TTC549 (cell line): ENCODE measurements around the gene FLT3.
"Not testable (repeated sequence)": the region's sequence is repeated elsewhere in the genome, so short reads cannot be mapped to it uniquely, and the experiment has no call there.

Source experiments
- FAIRE-seq: peaks from 2 replicates; lab custom pipeline; 2012; peaks lifted over from hg19 to GRCh38; lab: Jason Lieb, UNC

The FLT3 gene

DNA sequence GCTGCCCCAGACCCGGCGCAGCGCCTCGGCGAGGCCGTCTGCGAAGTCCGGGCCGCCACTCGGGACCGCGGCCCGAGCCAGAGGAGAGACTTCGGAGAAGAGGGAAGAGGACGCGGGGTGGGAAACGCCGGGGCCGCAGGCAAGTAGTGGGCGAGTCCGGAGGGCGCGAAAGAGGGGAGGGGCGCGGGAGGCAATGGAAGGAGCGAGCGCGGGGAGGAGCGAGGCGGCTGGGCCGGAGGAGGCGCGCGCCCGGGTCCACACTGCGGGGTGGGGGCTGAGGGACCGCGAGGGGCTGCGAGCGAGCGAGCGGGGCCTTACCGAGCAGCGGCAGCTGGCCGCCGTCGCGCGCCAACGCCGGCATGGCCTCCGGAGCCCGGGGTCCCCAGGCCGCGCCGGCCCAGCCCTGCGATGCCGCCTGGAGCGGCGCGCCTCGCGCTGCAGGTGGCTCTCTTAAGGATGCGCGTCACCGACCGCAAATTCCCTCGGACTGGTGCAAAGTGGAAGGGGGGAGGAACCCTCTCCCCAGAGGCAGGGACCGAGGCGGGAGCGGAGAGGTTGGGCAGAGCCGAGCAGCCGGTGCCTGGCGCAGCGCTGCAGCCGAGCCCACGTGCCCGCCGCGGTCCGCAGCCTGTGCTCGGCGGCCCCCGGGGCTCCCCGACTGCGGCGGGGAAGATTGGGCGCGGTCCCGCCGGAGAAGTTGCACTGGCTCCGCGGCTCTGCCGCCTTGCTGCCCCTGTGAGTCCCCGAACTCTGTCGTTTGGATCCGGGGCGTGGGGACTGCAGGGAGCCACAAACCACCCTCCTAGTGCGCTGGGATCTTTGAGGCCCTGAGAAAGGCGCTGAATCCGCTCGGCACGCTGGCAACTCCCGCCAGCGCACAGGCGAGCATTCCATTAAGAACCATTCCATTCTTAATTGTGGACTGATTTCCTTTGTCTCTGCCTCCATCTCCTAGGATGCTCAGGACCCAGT lies at the start of gene FLT3:
TSS of gene FLT3 (minus strand) at position 427 of the 972 bp plus-strand sequence. CDS start at position 361, 66 bp downstream.
- FAIRE-seq: no peak

DNA sequence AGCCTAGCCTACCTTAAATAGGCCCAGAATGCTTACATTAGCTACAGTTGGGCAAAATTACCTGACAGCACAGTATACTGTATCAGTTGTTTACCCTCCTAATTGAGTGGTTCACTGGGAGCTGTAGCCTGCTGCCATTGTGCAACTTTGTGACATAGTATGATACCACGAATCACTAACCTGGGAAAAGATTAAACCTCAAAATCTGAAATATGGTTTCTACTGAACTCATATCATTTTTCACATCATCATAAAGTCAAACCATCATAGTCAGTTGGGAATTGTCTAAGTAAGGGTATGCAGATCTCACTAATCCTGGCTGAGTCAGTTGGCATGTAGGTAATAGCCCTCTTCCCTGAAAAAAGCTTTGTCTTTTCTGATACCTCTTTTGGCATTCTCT lies 47.1 kb upstream of the FLT3 start:
- FAIRE-seq: no peak

DNA sequence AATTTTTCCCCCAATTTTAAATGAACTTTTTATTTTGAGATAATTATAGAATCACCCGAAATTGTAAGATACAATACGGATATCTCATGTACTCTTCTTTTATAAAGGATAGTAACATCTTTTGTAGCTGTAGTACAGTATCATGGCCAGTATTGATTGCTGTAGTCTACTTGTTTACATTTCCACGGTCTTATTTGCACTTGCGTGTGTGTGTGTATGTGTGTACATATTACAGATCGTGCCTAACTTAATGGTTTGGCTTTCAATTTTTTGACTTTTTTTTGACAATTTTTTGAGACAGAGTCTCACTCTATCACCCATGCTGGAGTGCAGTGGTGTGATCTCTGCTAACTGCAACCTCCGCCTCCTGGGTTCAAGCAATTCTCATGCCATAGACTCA lies 44.7 kb upstream of the FLT3 start:
- no peak for FAIRE-seq

DNA sequence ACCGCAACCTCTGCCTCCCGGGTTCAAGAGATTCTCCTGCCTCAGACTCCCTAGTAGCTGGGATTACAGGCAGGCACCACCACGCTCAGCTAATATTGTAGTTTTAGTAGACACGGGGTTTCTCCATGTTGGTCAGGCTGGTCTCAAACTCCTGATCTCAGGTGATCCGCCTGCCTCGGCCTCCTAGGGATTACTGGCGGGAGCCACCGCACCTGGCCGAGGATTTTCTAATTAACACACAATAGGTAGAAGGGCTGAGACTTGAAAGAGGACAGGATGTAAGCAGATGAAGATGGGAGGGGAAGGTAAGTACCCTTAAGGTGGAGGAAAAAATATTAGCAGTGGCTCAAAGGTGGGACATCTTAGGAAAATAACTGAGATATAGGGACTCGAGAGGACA lies 41.2 kb upstream of the FLT3 start:
- FAIRE-seq: not testable (repeated sequence)

DNA sequence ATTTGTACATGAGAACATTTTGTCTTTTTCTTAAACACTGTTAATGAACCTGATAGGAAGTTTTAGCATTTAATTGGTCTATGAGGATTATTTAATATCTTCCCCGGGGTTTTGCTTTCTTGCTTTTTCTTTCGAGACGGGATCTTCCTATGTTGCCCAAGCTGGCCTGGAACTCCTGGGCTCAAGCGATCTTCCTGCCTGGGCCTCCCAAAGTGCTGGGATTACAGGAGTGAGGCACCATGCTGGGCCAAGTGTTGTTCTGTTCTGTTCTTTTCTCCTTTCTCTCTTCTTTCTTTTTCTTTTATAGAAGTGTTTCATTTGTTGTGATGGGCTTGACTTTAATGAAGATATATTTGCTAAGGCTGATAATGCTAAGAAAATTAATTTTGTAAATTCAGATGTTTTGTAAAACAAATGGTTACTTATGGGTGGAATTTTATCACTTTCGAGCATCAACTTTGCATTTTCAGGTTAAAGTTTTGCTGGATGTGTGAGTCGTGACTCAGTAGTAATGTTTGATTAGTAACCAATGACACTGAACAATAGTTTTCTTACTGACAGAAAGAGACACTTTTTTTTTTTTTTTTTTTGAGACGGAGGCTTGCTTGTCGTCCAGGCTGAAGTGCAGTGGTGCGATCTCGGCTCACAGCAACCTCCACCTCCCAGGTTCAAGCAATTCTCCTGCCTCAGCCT lies 40.2 kb upstream of the FLT3 start:
- no peak for FAIRE-seq

DNA sequence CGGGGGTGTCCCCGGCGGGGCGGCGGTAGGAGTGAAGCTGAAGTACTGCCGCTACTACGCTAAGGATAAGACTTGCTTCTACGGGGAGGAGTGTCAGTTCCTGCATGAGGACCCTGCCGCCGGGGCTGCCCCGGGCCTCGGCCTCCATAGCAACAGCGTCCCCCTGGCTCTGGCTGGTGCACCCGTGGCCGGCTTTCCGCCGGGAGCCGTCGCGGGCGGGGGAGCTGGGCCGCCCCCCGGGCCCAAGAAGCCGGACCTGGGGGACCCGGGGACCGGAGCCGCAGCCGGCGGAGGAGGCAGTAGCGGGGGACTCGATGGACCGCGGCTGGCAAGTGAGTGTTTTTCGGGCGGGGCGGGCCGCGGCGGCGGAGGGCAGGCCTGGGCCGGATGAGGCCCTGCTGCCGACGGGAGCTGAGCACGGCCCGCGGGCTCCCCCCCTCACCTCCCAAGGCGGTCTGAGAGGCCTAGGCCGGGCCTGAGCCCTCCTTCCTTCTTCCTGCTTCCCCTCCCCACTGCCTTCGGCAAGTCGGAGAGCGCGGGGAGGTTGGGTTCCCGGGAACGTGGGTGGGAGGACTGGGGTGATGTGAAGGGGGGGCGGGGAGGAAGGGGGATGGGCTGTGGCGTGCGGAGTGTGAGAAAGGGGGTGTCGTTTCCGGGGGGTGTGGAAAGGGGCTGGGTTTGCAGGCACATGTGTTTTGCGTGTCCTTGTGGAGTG lies 38.5 kb upstream of the FLT3 start:
- FAIRE-seq: no peak

DNA sequence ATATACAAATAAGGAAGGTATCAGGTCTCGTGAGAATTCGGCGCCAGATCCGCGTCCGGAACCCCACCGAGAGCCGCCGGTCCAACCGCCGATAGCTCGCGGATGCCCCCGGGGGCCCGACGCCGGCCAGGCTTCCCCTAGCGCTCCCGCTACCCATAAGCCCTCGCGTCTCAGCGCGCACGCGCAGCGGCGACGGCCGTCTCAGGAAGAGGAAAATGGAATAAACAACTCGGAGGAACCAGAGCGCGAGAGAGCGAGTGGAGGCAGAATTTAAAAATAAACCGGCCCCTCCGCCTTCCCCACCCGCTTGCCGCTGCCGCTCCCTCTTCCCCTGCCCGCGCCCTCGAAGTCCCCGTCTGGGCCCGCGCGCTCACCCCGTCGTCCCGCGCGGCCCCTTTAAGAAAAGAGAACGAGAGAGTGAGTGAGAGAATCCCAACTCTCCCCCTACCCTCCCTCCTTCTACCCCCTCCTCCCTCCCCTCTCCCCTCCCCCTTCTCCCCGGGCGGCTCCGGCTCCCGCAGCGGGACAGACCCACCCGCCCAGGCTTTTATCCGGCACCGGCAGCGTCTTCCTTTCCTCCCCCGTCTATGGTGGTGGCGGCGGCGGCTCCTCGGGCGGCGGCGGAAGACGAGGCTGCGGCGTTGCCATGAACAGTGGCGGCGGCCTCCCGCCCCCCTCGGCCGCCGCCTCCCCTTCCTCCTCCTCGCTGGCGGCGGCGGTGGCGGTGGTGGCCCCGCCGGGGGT lies 37.8 kb upstream of the FLT3 start, which contains the start of gene PAN3:
TSS of gene PAN3 (plus strand) at position 534 of the 744 bp plus-strand sequence. CDS start at position 647, 113 bp downstream.
- FAIRE-seq: no peak

DNA sequence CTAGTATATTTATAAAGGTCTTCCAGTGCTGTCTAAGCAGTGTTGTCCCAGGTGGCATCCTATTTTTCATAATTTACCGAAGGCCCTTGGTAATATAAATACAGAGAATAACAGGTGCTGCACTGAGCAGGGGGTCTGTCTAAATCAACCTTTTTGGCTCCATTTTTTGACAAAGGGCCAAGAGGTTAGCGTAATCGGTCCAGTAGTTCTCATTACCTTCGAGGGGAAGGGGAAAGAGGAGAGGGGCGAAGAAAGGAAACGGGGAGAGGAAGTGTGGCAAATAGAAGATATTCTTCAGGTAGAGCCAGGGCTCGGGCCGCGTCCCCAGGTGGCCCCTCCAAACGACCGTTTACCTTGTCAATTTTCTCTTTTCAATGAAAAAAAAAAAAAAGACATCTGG lies 37.2 kb upstream of the FLT3 start:
- FAIRE-seq: no peak

DNA sequence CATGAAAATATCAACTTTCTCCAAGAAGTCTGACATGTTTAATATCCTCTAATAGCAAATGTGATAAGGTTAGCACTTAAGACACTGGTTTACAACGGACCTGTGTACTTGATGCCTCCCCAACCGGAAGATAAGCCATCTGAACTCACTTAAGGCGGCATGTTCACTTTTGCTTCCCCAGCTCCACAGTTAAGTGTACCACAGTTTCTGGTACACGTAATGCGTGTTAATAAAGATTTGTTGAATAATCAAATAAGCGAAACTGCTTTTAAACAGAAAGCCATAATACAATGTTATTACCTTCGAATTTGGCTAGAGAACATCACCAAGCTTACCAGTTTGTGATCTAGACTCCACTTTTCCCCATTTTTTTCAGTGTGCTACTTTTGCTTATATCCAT lies 36.5 kb upstream of the FLT3 start:
- no peak for FAIRE-seq

DNA sequence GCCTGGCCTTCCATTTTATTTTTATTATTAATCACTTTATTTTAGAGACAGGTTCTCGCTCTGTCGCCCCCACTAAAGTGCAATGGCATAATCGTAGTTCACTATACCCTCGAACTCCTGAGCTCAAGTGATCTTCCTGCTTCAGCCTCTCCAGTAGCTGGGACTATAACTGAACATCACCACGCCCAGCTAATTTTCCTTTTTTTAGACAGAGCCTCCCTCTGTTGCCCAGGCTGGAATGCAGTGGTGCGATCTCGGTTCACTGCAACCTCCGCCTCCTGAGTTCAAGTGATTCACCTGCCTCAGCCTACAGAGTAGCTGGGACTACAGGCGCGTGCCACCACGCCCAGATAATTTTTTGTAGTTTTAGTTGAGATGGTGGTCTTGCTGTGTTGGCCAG lies 31.3 kb upstream of the FLT3 start:
- FAIRE-seq: no peak

DNA sequence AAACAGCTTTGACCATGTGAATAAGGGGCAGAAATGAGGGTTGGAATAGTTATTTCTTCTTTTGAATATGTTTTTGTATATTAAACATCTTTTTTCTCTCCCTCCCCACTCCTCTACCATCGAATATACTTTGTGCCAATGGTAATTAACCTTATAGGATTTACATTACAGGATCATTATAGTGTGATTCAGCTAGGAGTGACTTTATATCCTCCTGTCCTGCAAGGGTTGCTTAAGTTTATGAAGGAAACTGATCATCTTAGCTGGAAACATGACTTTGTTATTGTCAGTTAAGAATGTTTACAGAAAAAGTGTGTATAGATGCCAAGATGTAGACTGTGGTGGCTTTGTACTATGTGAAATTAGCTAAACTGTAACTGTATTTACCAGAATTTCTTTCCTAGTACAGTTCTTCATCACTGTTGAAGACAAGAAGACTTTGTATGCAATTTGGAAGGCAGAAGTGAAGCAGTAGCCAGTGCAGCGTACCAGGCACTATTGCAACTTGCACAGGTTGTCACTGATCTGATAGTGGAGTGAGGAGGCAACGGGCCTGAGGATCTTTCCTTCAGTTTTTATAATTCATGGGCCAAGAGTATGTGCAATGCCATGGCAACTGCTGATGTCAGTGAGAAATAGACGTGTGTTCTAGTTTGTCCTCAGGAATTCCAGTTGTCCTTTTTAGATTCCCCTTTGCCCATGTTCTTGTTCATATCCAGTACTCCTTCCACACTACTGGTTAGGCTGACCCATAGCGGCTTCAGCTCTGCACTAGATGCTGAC lies 29.7 kb upstream of the FLT3 start:
- FAIRE-seq: no peak

DNA sequence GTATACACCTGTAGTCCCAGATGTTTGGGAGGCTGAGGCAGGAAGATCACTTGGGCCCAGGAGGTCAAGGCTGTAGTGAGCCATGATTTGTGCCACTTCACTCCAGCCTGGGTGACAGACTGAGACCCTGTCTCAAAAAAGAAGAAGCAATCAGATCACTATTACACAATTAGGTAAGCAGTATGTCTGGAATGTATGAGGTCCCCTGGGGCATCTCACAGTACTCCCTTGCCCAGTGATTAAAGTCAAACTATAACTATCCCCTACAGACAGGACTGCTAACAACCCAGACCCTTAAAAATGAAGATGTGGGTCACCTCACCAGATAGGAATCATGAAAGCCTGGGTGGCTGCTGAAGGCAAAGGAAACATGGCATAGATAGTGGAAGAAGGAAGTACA lies 28.6 kb upstream of the FLT3 start:
- no peak for FAIRE-seq

DNA sequence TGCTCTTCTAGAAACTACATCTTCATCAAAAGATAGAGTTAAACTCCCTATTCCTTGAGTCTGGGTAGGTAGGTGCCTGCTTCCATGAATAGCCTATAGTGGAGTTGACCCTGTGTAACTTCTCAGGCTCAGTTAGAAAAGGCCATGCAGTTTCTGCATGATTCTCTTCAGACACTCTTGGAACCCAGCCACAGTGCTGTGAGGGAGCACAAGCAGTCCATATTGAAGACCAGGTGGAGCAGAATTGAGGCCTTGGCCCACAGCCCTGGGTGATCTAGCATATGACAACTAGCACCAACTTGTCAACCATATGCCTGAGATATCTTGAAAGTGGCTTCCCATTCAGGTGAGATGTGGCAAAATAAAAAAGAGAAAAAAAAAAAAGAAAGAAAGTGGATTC lies 27.7 kb upstream of the FLT3 start:
- no peak for FAIRE-seq

DNA sequence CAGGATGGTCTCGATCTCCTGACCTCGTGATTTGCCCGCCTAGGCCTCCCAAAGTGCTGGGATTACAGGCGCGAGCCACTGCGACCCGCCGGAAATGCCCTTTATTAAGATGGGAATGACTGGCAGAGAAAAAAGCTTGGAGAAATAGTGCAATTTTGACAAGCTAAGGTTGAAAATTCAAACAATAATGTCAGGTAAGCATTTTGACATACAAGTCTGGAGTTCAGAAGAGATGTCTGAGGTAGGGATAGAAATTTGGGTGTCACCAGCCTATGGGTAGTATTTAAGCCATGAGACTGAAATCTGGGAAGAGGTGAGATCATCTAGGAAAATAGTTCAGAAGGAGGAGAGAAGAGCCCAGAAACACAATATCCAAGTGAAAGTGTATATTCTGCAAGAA lies 20.8 kb upstream of the FLT3 start:
- no peak for FAIRE-seq

DNA sequence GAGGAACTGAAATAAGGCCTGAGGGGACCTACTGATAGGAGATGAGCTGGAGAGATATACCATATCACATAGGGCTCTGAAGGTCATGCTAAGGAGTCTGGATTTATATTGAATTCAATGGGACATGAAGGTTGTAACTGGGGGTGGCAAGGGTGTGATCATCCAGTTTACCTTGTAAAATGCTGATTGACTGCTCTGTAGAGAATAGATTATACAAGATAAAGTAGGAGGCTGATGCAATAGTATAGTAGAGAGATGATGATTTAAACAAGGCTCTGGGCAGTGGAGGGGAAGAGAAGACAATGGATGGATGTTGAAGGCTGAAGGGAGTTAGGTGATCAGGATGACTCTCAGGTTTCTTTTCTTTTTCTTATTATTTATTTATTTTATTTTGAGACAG lies 19.9 kb upstream of the FLT3 start:
- no peak for FAIRE-seq

DNA sequence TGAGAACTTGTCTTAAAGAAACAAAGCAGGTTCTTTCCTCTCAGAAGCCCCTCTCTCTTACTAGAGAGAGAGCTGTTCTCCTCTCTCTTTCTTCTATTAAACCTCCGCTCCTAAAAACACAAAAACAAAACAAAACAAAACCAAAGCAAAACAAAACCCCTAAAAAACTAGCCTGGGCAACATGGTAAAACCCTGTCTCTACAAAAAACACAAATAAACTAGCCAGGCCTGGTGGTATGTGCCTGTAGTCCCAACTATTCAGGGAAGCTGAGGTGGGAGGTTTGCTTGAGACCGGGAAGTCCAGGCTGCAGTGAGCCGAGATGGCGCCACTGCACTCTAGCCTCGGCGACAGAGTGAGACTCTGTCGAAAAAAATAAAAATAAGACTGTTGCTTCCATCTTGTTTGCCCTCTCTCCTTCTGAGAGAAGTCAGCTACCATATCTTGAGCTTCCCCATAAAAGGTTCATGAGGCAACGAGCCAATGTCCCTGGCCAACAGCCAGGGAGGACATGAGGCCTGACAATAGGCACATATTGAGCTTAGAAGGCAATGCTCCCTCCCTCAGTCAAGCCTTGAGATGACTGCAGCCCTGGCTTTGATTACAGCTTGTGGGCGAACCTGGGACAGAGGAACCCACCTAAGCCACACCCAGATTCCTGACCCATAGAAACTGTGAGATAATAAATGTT lies 17.5 kb upstream of the FLT3 start:
- FAIRE-seq: no peak

DNA sequence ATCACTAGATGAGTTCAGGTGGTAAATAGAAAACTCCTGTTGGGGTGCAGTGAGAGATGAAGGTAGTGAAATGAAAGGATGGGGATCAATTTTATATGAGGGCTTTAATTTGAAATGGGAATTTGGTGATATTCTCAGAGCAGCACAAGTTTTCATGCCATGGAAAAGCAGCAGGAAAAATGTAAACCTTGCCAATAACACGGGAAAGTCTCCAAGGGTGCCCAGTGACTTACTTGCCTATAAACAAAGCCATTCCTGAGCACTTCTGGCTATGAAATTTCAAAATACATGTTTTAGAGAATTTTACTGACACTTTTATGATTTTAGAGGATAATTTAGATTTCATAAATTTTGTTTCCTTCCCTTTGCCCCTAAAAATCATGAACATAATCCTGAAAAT lies 16.4 kb upstream of the FLT3 start:
- FAIRE-seq: no peak

DNA sequence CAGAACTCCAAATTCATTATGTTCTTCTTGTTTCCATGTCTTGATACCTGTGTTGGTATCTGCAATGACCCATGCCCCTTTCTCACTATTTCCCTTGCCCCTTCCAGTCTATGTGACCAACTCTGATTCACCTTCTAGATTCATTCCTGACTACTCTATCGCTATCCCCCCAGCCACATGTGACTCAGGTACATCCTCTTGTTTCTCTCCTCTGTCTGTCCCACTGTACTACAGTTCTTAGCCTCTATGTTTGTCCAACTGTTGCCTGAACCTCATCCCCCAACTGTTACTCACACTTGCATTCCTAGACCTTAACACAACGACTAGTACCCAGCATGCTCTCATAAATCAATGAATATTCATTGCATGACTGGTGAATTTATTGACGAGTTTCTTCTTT lies 10.0 kb upstream of the FLT3 start:
- no peak for FAIRE-seq

DNA sequence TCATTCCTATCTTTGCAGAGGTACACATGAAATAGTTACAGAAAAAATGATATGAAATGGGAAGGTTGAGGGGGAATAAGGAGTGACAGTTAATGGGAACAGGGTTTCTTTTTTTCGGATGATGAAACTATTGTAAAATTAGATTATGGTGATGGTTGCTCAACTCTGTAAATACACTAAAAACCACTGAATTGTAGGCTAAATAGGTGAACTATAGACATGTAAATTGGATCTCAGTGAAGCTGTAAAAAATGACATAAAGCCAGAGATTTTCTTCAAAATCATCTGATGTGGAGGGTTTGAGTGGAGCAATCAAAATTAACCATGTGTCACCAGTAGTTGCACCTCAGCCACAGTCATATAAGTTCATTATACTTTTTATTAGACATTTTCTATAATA lies 6.6 kb upstream of the FLT3 start:
- FAIRE-seq: no peak

DNA sequence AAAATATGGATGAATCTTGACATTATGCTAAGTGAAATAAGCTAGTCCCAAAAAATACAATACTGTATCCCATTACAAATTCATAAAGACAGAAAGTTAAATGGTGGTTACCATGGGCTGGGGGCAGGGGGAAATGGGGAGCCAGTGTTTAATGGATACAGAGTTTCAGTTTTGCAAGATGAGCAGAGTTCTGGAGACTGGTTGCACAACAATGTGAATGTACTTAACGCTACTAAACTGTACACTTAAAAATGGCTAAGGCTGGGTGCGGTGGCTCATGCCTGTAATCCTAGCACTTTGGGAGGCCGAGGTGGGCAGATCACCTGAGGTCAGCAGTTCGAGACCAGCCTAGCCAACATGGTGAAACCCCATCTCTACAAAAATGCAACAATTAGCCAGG lies 1.5 kb upstream of the FLT3 start:
- FAIRE-seq: not testable (repeated sequence)
